Prostate gland (tissue), 2 donors: Measurements from ENCODE around the gene HCFC1.

Experiments used
- CTCF ChIP-seq, 4 experiments: fragments of 200-600 bp in 2 of 4; fragments of 450-650 bp in 2 of 4; sonication (generic) in 2 of 4; IDR thresholded peaks; 1 replicate in 3 of 4; 2 replicates in 1 of 4; pipeline ENCODE4 v1.5.1; 2016 to 2019; ENCODE audit warnings: antibody characterized with exemption in 4 of 4, mild to moderate bottlenecking in 2 of 4, moderate library complexity in 2 of 4
- POLR2A ChIP-seq: fragments of 450-650 bp; IDR thresholded peaks from one replicate; pipeline ENCODE4 v1.6.1; 2016; ENCODE audit warnings: antibody characterized with exemption, mild to moderate bottlenecking

DNA sequence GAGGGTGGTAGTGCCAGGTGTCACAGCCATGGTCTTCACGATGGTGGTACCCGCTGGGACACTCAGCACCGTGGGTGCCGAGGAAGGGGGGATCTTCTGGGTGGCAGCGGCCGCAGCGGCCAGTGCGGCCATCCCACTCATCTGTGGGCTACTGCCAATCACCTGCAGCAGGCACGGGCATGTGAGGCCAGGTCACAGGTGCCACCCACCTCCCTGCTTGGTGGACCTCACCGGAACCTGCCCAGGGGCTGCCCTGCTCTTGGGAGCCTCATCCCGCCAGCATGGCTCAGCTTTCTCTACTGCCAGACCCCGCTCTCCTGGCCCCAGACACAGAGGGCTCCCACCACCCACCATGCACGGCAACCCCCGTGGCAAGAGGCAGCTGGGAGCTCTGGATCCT, 13.0 kb downstream of the HCFC1 start:
- TF ChIP-seq POLR2A (no peak), CTCF (IDR thresholded peaks at IDR 0.05) (no peak)
